HepG2 (cell line): ENCODE results near the gene CENPVL1. TPM values are rescaled to one million over a fixed set of nuclear protein-coding genes. Genes with fewer than 3 reads are reported as not detected.

ENCODE experiments used
- EHMT2 ChIP-seq: fragments of 200-600 bp; sonication (generic); IDR thresholded peaks from 2 replicates; pipeline ENCODE4 v1.7.0; 2017; ENCODE audit warnings: antibody characterized with exemption, low read depth, low read length, borderline replicate concordance
- KDM2A ChIP-seq: sonication (generic); formaldehyde crosslinking; IDR thresholded peaks from 2 replicates; pipeline ENCODE4 v1.4.0; 2020; ENCODE audit warnings: low read depth, missing genetic modification reagents, borderline replicate concordance
- RFXAP ChIP-seq: sonication (generic); formaldehyde crosslinking; IDR thresholded peaks from 2 replicates; pipeline ENCODE4 v1.4.0; 2020; ENCODE audit warnings: missing genetic modification reagents, borderline replicate concordance
- WIZ ChIP-seq: sonication (generic); formaldehyde crosslinking; IDR thresholded peaks from 2 replicates; pipeline ENCODE4 v1.5.1; 2020; ENCODE audit warnings: mild to moderate bottlenecking, missing genetic modification reagents
- ZSCAN20 ChIP-seq: sonication (generic); formaldehyde crosslinking; IDR thresholded peaks from 2 replicates; pipeline ENCODE4 v1.4.0; 2020; ENCODE audit warnings: missing genetic modification reagents, mild to moderate bottlenecking, borderline replicate concordance
- ZSCAN22 ChIP-seq: sonication (generic); formaldehyde crosslinking; IDR thresholded peaks from 2 replicates; pipeline ENCODE4 v1.4.0; 2020; ENCODE audit warnings: mild to moderate bottlenecking, missing genetic modification reagents
- polyA plus RNA-seq, 8 experiments: library from polyadenylated mRNA; depleted of rRNA in 3 of 8; stranded (reverse) in 7 of 8; unstranded in 1 of 8; fragments of >200 nt; fragmentation: Illumina TruSeq in 4 of 8; extraction: Trizol in 4 of 8; gene quantifications; 2 replicates each; pipeline versions ENCODE4 v1.2.1 to v1.2.3, GENCODE V29; 2011 to 2016; ENCODE audit warnings: low read depth in 4 of 8, missing spikeins in 1 of 8, mixed read lengths in 1 of 8; ENCODE audit not compliant: insufficient read depth in 1 of 8
- total RNA-seq, 5 experiments: library from RNA; depleted of rRNA; stranded (reverse); fragments of >200 nt; fragmentation: Illumina TruSeq; extraction: Trizol; gene quantifications; 2 replicates each; pipeline ENCODE4 v1.2.3, GENCODE V29; 2016; ENCODE audit warnings: low read depth in 1 of 5
- TF ChIP-seq, protein P1 (sequence below): sonication (generic); formaldehyde crosslinking; IDR thresholded peaks from 2 replicates; pipeline ENCODE4 v1.8.1; 2023; ENCODE audit warnings: mild to moderate bottlenecking, missing genetic modification reagents

The CENPVL1 gene
- total and polyA plus RNA-seq, 2 of the 13 experiments (the other 11 are each of a cell fraction or from before 2014, with no cell fraction given) = not detected

DNA sequence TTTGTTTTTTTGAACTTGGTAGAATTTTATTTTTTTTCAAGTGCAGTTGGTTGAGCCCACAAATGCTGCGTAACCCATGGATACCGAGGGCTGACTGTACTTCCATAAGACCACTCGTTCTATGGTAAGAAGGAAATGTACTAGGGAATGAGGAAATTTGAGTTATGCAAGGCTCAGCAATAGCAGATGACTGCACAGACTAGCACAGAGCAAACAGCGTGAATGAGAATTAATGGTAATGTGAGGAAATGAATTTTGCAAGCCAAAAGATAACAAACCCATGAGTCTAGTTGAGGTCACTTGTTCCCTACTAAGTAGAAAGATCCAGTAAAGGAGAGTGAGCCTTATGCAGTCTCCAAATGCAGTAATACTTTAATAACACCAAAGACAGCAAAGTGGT, 50.3 kb downstream of the CENPVL1 start (continued):
- TF ChIP-seq RFXAP (CRISPR knock-in tag) = no peak
- no peak for TF ChIP-seq EHMT2
- TF ChIP-seq WIZ (CRISPR knock-in tag) = no peak
- TF ChIP-seq KDM2A (CRISPR knock-in tag) = no peak
- TF ChIP-seq ZSCAN22 (CRISPR knock-in tag) = no peak
- TF ChIP-seq, protein P1, sequence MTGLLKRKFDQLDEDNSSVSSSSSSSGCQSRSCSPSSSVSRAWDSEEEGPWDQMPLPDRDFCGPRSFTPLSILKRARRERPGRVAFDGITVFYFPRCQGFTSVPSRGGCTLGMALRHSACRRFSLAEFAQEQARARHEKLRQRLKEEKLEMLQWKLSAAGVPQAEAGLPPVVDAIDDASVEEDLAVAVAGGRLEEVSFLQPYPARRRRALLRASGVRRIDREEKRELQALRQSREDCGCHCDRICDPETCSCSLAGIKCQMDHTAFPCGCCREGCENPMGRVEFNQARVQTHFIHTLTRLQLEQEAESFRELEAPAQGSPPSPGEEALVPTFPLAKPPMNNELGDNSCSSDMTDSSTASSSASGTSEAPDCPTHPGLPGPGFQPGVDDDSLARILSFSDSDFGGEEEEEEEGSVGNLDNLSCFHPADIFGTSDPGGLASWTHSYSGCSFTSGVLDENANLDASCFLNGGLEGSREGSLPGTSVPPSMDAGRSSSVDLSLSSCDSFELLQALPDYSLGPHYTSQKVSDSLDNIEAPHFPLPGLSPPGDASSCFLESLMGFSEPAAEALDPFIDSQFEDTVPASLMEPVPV (CRISPR knock-in tag) = no peak
- TF ChIP-seq ZSCAN20 (CRISPR knock-in tag) = no peak

Other genes starting within 250 kb of the CENPVL1 start
- gene NUDT11, start 213.9 kb upstream of the CENPVL1 start, total RNA-seq (2016; rRNA removed; fragmentation: Illumina TruSeq; extraction: Trizol) = not detected in 2 replicates
- not detected in 2 replicates for gene NUDT11, start 213.9 kb upstream of the CENPVL1 start, polyA plus RNA-seq (2011; rRNA removed)
- not detected in 2 replicates for gene CENPVL3, start 91.6 kb upstream of the CENPVL1 start, total RNA-seq (2016; rRNA removed; fragmentation: Illumina TruSeq; extraction: Trizol)
- gene CENPVL3, start 91.6 kb upstream of the CENPVL1 start, polyA plus RNA-seq (2011; rRNA removed) = not detected in 2 replicates
- gene CENPVL2, start 27.7 kb upstream of the CENPVL1 start, total RNA-seq (2016; rRNA removed; fragmentation: Illumina TruSeq; extraction: Trizol) = not detected in 2 replicates
- gene CENPVL2, start 27.7 kb upstream of the CENPVL1 start, polyA plus RNA-seq (2011; rRNA removed) = not detected in 2 replicates
- not detected in 2 replicates for gene GSPT2, start 32.9 kb downstream of the CENPVL1 start, total RNA-seq (2016; rRNA removed; fragmentation: Illumina TruSeq; extraction: Trizol)
- not detected in 2 replicates for gene GSPT2, start 32.9 kb downstream of the CENPVL1 start, polyA plus RNA-seq (2011; rRNA removed)
- gene MAGED1, start 183.1 kb downstream of the CENPVL1 start, total RNA-seq (2016; rRNA removed; fragmentation: Illumina TruSeq; extraction: Trizol) = 105 and 145 TPM in 2 replicates
- gene MAGED1, start 183.1 kb downstream of the CENPVL1 start, polyA plus RNA-seq (2011; rRNA removed) = 123 and 137 TPM in 2 replicates